Right ventricle myocardium inferior (tissue), 1 donor: ENCODE measurements around the gene NOD1. TPM values are rescaled to one million over a fixed set of nuclear protein-coding genes. Genes with fewer than 3 reads are reported as not detected.
"Not testable (repeated sequence)": the region's sequence is repeated elsewhere in the genome, so short reads cannot be mapped to it uniquely, and the experiment has no call there.

Source experiments
- ATAC-seq: fragments of 200-7000 bp; cut with Tn5 transposase; one replicate; pipeline ENCODE4 v1.9.1; 2020; ENCODE audit warnings: mild to moderate bottlenecking, moderate library complexity
- DNase-seq: peaks from one replicate; pipeline ENCODE4 v3.0.0; 2021; ENCODE audit errors: missing footprints
- intact Hi-C: fragments of 100-400 bp; cut with DNase I; formaldehyde crosslinking; loops from one replicate; pipeline ENCODE4 v1.11.0; 2022
- long read RNA-seq: library from polyadenylated mRNA; unstranded; transcript quantifications from one replicate; pipeline ENCODE4 v2.0.0, GENCODE V29; 2021
- total RNA-seq: library from RNA; stranded (reverse); fragmentation: NEBNext Ultra II Directional; extraction: Animal tissue kit (Norgen Biotek cat#: 25700); gene quantifications from one replicate; pipeline ENCODE4 v1.2.1, GENCODE V29; 2021
- donor health status: DM: no; HTN: yes; CAD: no; lungs with severe emphysema.

The NOD1 gene
- total RNA-seq = 8.4 TPM
- long read RNA-seq, full-length matches to known transcripts = 3 of 8 reads
- long read RNA-seq, partial matches to known transcripts = 1 of 8 reads
- long read RNA-seq, other reads (novel, unspliced or antisense) = 4 of 8 reads

GRCh38 chr7:30478349-30479201 is at the start of gene NOD1:
TSS of gene NOD1 (minus strand) at chr7:30478784. CDS start at chr7:30456921, 21,863 bp downstream.
- intact Hi-C loops = loop anchor here (10.0 kb wide), 1 partner anchor 194 kb away; the partner anchor contains the start of gene ZNRF2

GRCh38 chr7:30527297-30527696 is 48.7 kb upstream of the NOD1 start:
- intact Hi-C loops, ATAC-seq, DNase-seq: not testable (repeated sequence)

More at GRCh38 chr7:30478349-30479201, at the start of gene NOD1:
- ATAC-seq (peak; percentile 93), DNase-seq (peak; percentile 93)

- ATAC-seq (no peak), DNase-seq (no peak)
- intact Hi-C loops = no loop called here
These were observed 47.6 kb upstream of the NOD1 start for GRCh38 chr7:30526163-30526562.

GRCh38 chr7:30525429-30525828 is 46.8 kb upstream of the NOD1 start:
- no peak for ATAC-seq
- intact Hi-C loops = no loop called here
- DNase-seq = no peak

- intact Hi-C loops = no loop called here
- DNase-seq (no peak), ATAC-seq (no peak)
These were observed 46.0 kb upstream of the NOD1 start for GRCh38 chr7:30524545-30524944.

- ATAC-seq = no peak
- intact Hi-C loops = no loop called here
- DNase-seq = no peak
These were observed 44.9 kb upstream of the NOD1 start for GRCh38 chr7:30523466-30523865.

GRCh38 chr7:30522159-30522558 is 43.6 kb upstream of the NOD1 start:
- intact Hi-C loops = no loop called here

GRCh38 chr7:30521532-30521931 is 42.9 kb upstream of the NOD1 start:
- ATAC-seq (peak; percentile 94), DNase-seq (peak; percentile 80)
- intact Hi-C loops = no loop called here

More at GRCh38 chr7:30522159-30522558, 43.6 kb upstream of the NOD1 start:
- ATAC-seq (no peak), DNase-seq (no peak)

- ATAC-seq = no peak
These were observed 40.5 kb upstream of the NOD1 start for GRCh38 chr7:30519122-30519521.

GRCh38 chr7:30515761-30516160 is 37.2 kb upstream of the NOD1 start:
- no peak for DNase-seq
- intact Hi-C loops = no loop called here

More at GRCh38 chr7:30519122-30519521, 40.5 kb upstream of the NOD1 start:
- intact Hi-C loops = no loop called here
- DNase-seq = no peak

GRCh38 chr7:30514776-30515175 is 36.2 kb upstream of the NOD1 start:
- ATAC-seq (no peak), DNase-seq (no peak)
- intact Hi-C loops = loop anchor here (5.0 kb wide), 1 partner anchor 48 kb away; no protein-coding TSS in a partner anchor

More at GRCh38 chr7:30515761-30516160, 37.2 kb upstream of the NOD1 start:
- no peak for ATAC-seq

GRCh38 chr7:30514177-30514576 is 35.6 kb upstream of the NOD1 start:
- ATAC-seq = no peak
- DNase-seq = no peak
- intact Hi-C loops = loop anchor here (5.0 kb wide), 1 partner anchor 48 kb away; no protein-coding TSS in a partner anchor

GRCh38 chr7:30513762-30514161 is 35.2 kb upstream of the NOD1 start:
- no peak for ATAC-seq
- intact Hi-C loops = loop anchor here (5.0 kb wide), 1 partner anchor 49 kb away; no protein-coding TSS in a partner anchor
- DNase-seq = no peak

GRCh38 chr7:30511973-30512662 is 33.5 kb upstream of the NOD1 start:
- ATAC-seq (no peak), DNase-seq (no peak)
- intact Hi-C loops = loop anchor here (5.0 kb wide), 1 partner anchor 50 kb away; no protein-coding TSS in a partner anchor

- intact Hi-C loops = loop anchor here (5.0 kb wide), 1 partner anchor 51 kb away; no protein-coding TSS in a partner anchor
- ATAC-seq (no peak), DNase-seq (no peak)
These were observed 32.9 kb upstream of the NOD1 start for GRCh38 chr7:30511494-30511893.

GRCh38 chr7:30510124-30511075 is 31.8 kb upstream of the NOD1 start:
- ATAC-seq = no peak
- no peak for DNase-seq
- intact Hi-C loops = loop anchor here (5.0 kb wide), 1 partner anchor 52 kb away; no protein-coding TSS in a partner anchor

- DNase-seq, intact Hi-C loops, ATAC-seq: not testable (repeated sequence)
These were observed 30.7 kb upstream of the NOD1 start for GRCh38 chr7:30509171-30509857.
